Measurements from ENCODE around the gene EFCAB8. TPM values are rescaled to one million over a fixed set of nuclear protein-coding genes. Genes with fewer than 3 reads are reported as not detected.

EFCAB8 gene, protein sequence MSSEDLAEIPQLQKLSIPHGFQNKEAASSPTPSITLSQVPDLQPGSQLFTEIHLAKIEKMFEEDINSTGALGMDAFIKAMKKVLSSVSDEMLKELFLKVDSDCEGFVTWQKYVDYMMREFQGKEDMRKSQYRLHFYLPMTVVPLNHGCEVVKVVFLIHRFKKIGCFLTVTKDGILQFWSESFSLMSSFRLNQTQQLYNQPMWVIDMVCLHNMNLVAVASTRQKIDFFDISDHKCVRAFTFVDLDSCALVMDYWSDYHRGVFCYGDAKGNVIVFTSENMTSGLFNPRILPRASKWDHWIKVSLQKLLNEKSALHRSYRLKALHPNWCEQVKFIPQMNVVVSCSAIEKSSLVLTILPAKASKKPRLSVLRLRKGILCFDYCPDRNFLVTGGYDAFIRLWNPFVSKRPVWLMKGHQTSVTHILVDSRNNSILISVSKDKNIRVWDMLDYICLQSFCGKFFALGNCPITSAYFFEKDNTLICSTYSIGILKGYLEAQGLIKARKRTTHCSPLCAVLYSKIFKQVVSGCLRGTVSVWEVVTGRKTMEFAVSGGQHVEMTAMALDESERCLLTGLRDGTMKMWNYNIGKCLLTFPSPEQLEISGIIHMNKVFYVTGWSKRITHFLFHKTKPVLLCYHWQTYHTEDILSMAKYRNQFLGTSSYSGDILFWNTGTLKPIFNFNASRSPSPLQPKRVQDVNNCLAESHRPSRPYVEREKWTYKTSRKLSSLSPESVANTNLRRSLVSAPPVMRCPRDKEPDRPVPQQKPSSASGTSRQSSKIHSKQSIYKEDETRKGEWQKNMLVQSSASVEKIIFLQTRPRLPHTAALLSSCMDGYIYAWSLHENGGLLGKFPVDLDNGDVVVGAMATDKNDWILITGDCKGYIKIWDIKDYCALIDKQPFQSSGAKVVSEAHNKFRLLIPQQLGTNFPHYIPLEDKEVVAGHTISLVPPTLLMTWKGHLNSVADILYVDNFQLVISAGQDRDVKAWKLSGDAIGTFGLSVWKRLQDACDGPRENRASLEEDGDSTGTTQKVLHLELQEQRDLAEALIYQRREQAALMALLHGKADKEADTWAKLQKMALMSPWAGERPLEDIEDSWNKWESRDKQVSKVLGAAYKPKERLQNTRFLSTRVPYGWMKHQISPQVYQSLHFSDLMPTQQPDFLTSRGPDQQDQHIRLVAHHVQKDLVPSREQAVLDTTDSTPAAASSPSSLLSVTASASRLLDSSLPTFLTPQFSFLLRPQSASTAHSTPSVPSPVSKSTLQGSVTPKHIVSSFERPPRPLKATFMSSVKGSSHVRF
- 0.32 to 0.67 TPM (median 0.51 TPM) in 3 replicates for total RNA-seq
- long read RNA-seq, partial matches to known transcripts = 0 of 1 reads
- long read RNA-seq, other reads (novel, unspliced or antisense) = 1 of 1 reads

DNA sequence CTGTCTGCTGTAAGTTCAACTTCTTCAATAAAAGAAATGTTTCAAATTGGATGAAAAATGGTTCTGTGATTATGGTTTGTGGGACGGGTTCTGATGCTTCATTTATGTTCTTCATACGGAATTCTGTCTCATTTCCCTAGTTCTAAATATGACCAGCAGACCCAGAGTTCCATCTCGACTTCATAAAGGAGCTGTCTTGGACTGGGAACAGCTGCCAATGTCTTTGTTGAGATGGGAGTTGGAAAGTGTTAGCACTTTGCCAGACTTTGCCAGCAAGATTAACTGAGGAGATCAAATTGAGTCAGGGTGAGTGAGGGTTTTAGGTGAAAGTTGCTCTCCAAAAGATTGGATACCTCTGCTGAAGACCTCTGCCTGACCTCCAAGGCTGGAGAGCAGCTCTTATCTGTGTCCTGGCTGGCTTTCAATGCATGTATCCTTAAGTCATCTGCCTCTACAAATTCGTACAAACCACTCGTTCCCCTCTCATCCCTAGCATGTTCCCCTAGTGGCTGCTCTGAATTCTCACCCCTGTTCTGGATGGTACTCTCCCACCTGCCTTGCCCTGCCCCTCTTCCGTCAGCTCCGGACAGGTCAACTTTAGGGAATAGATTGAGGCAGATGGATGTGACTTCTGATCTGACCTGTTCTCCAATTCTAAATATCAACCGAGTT, at the start of gene EFCAB8:
EFCAB8 (plus strand) TSS at position 223 of the 672 bp plus-strand sequence. CDS start 4,870 bp downstream, outside the sequence.
- H3K4me1 Mint-ChIP-seq (ENCODE audit: low read depth) = no peaks in the 10 kb centered on the region
- no peak within 1 kb of the TSS for H3K27ac Mint-ChIP-seq (ENCODE audit: unreplicated experiment)
- TF ChIP-seq, protein P1, sequence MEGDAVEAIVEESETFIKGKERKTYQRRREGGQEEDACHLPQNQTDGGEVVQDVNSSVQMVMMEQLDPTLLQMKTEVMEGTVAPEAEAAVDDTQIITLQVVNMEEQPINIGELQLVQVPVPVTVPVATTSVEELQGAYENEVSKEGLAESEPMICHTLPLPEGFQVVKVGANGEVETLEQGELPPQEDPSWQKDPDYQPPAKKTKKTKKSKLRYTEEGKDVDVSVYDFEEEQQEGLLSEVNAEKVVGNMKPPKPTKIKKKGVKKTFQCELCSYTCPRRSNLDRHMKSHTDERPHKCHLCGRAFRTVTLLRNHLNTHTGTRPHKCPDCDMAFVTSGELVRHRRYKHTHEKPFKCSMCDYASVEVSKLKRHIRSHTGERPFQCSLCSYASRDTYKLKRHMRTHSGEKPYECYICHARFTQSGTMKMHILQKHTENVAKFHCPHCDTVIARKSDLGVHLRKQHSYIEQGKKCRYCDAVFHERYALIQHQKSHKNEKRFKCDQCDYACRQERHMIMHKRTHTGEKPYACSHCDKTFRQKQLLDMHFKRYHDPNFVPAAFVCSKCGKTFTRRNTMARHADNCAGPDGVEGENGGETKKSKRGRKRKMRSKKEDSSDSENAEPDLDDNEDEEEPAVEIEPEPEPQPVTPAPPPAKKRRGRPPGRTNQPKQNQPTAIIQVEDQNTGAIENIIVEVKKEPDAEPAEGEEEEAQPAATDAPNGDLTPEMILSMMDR (IDR thresholded peaks at IDR 0.05) = no peak
- H3K27me3 Mint-ChIP-seq (ENCODE audit: low read depth) = no peaks in the 10 kb centered on the region
- H3K9me3 Mint-ChIP-seq (ENCODE audit: low read depth) = no peaks in the 10 kb centered on the region
- H3K4me3 Mint-ChIP-seq (ENCODE audit: unreplicated experiment) = no peak within 1 kb of the TSS
- peaks cover 34% of the 10 kb centered on the region for H3K36me3 Mint-ChIP-seq (ENCODE audit: low read depth)
- no peak for DNase-seq (ENCODE audit: low spot score)

DNA sequence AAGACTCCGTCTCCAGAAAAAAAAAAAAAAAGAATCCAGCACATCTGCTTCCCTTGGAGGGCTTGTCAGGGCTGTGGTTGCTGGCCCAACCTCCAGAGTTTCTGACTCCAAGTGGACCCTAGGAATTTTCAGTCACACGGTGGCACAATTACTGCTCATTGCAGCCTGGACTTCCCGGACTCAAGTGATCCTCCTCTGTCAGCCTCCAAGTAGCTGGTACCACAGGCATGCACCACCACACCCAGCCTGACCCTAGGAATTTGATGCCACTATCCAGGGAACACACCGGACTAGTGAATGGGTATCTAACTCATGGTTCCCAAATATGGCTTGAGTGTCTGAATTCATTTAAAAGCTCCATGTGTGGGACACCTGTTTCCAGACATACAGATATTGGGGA, 48.8 kb upstream of the EFCAB8 start:
- no peaks in the 10 kb centered on the region for H3K4me1 Mint-ChIP-seq (ENCODE audit: low read depth)
- H3K36me3 Mint-ChIP-seq (ENCODE audit: low read depth) = peaks cover 14% of the 10 kb centered on the region
- no peaks in the 10 kb centered on the region for H3K9me3 Mint-ChIP-seq (ENCODE audit: low read depth)
- no peaks in the 10 kb centered on the region for H3K27me3 Mint-ChIP-seq (ENCODE audit: low read depth)
- no peak for DNase-seq (ENCODE audit: low spot score)
- H3K4me3 Mint-ChIP-seq (ENCODE audit: unreplicated experiment) = no peak overlapping the region
- TF ChIP-seq, protein P1 (IDR thresholded peaks at IDR 0.05) = no peak
- no peak overlapping the region for H3K27ac Mint-ChIP-seq (ENCODE audit: unreplicated experiment)

DNA sequence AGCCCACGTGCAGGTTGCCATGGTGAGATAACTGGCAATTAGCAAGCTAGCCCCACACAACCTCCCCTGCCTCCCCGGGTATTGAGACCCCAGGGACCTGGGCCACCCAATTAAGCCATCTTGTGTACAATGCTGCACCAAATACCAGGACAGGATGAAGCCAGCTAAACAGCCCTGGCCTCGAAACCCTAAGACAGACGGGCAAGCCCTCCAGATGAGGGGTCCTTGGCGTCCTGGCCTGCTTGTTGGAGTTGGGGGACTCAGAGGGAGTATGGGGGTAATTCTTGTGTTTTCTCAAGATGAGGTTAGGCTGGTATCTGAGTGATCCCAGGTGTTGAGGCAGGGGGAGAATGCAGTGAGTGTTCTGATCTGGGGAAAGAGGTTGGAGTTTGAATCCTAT, 47.8 kb upstream of the EFCAB8 start:
- H3K27ac Mint-ChIP-seq (ENCODE audit: unreplicated experiment) = no peak overlapping the region
- DNase-seq (ENCODE audit: low spot score) = no peak
- H3K9me3 Mint-ChIP-seq (ENCODE audit: low read depth) = no peaks in the 10 kb centered on the region
- TF ChIP-seq, protein P1 (IDR thresholded peaks at IDR 0.05) = no peak
- no peaks in the 10 kb centered on the region for H3K27me3 Mint-ChIP-seq (ENCODE audit: low read depth)
- H3K4me3 Mint-ChIP-seq (ENCODE audit: unreplicated experiment) = no peak overlapping the region
- no peaks in the 10 kb centered on the region for H3K4me1 Mint-ChIP-seq (ENCODE audit: low read depth)
- peaks cover 7% of the 10 kb centered on the region for H3K36me3 Mint-ChIP-seq (ENCODE audit: low read depth)

DNA sequence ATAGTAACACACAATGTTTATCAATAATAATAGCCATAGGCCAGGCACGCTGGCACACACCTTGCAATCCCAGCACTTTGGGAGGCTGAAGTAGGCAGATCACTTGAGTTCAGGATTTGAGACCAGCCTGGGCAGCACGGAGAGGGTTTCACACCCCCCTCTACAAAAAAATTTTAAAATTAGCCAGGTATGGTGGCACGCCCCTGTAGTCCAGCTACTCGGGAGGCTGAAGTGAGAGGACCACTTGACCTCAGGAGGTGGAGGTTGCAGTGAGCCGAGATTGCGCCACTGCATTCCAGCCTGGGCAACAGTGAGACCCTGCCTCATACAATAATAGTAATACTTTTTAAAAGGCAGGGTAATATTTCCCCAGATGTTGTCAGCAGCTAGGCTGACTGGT, 46.8 kb upstream of the EFCAB8 start:
- Mint-ChIP-seq H3K4me1 (ENCODE audit: low read depth) (no peaks in the 10 kb centered on the region), H3K27me3 (ENCODE audit: low read depth) (no peaks in the 10 kb centered on the region), H3K9me3 (ENCODE audit: low read depth) (no peaks in the 10 kb centered on the region), H3K36me3 (ENCODE audit: low read depth) (peaks cover 3% of the 10 kb centered on the region), H3K4me3 (ENCODE audit: unreplicated experiment) (no peak overlapping the region), H3K27ac (ENCODE audit: unreplicated experiment) (no peak overlapping the region)
- DNase-seq (ENCODE audit: low spot score) = no peak
- TF ChIP-seq, protein P1 (IDR thresholded peaks at IDR 0.05) = no peak
